Stimulated activated CD8-positive, alpha-beta memory T cell treated with anti-CD3 and anti-CD28 coated beads, Interleukin-4, amount 100 ng/mL, for 4 hours (primary cell): ENCODE measurements around the gene MYPN.
"Not testable (repeated sequence)": the region's sequence is repeated elsewhere in the genome, so short reads cannot be mapped to it uniquely, and the experiment has no call there.

Experiments used
- DNase-seq, 2 donors: peaks; one replicate each; pipeline ENCODE4 v3.0.0-alpha.2; 2020; ENCODE audit warnings: low read depth in 2 of 2, low spot score in 1 of 2

The MYPN gene

GRCh38 chr10:68223535-68224165 lies 114.4 kb downstream of the MYPN start:
- DNase-seq = no peak

- no peak for DNase-seq
These were observed 115.5 kb downstream of the MYPN start for GRCh38 chr10:68224810-68225209.

GRCh38 chr10:68230268-68230667 lies 121.0 kb downstream of the MYPN start:
- no peak for DNase-seq

- DNase-seq = no peak
These were observed 122.0 kb downstream of the MYPN start for GRCh38 chr10:68231106-68231816.

- no peak for DNase-seq
These were observed 122.5 kb downstream of the MYPN start, which contains the start of gene ATOH7 for GRCh38 chr10:68231817-68232251. TSS of gene ATOH7 (minus strand) at chr10:68232113. CDS start at chr10:68231677, 436 bp downstream.

- DNase-seq = no peak
These were observed 123.8 kb downstream of the MYPN start for GRCh38 chr10:68233046-68233445.

GRCh38 chr10:68235111-68235510 lies 125.8 kb downstream of the MYPN start:
- no peak for DNase-seq

- DNase-seq = no peak
These were observed 126.3 kb downstream of the MYPN start for GRCh38 chr10:68235581-68235980.

GRCh38 chr10:68237173-68237572 lies 127.9 kb downstream of the MYPN start:
- DNase-seq = no peak

GRCh38 chr10:68238371-68238770 lies 129.1 kb downstream of the MYPN start:
- DNase-seq = no peak

- DNase-seq = no peak
These were observed 129.8 kb downstream of the MYPN start for GRCh38 chr10:68239069-68239468.

- no peak for DNase-seq
These were observed 130.4 kb downstream of the MYPN start for GRCh38 chr10:68239596-68240150.

GRCh38 chr10:68242051-68242450 lies 132.8 kb downstream of the MYPN start:
- no peak for DNase-seq

- not testable (repeated sequence) for DNase-seq
These were observed 137.1 kb downstream of the MYPN start for GRCh38 chr10:68246397-68246796.

GRCh38 chr10:68247931-68248330 lies 138.6 kb downstream of the MYPN start:
- DNase-seq = no peak

- DNase-seq = no peak
These were observed 140.0 kb downstream of the MYPN start for GRCh38 chr10:68249297-68249696.

GRCh38 chr10:68251151-68251550 lies 141.9 kb downstream of the MYPN start:
- no peak for DNase-seq

GRCh38 chr10:68251625-68252495 lies 142.6 kb downstream of the MYPN start:
- DNase-seq = no peak

- no peak for DNase-seq
These were observed 144.1 kb downstream of the MYPN start for GRCh38 chr10:68253346-68253745.

- no peak for DNase-seq
These were observed 152.0 kb downstream of the MYPN start for GRCh38 chr10:68261132-68261856.
